NB4 (cell line): Measurements from ENCODE around the gene RACGAP1.
A peak's percentile ranks its signal among the peaks of the same experiment; 100 is the strongest.

ENCODE experiments used
- DNase-seq: peaks from one replicate; pipeline ENCODE4 v3.0.0; 2010; ENCODE audit warnings: low read depth
- H3K4me3 ChIP-seq: one replicate; pipeline ENCODE4 v1.5.1; 2011; ENCODE audit warnings: mild to moderate bottlenecking, low read depth, low read length, moderate library complexity
- MYC ChIP-seq: IDR thresholded peaks from 2 replicates; pipeline ENCODE4 v1.6.1; 2011; ENCODE audit warnings: low read depth, low read length
- POLR2A ChIP-seq: IDR thresholded peaks from 2 replicates; pipeline ENCODE4 v1.6.1; 2011; ENCODE audit warnings: mild to moderate bottlenecking; ENCODE audit not compliant: insufficient read length; ENCODE audit errors: extremely low read depth
- TF ChIP-seq, protein P1 (sequence below): IDR thresholded peaks from 2 replicates; pipeline ENCODE4 v1.6.1; 2011; ENCODE audit warnings: low read depth, low read length
- TF ChIP-seq, protein P2 (sequence below): IDR thresholded peaks from one replicate; pipeline ENCODE4 v1.5.1; 2012; ENCODE audit warnings: low read depth, low read length

The RACGAP1 gene

DNA sequence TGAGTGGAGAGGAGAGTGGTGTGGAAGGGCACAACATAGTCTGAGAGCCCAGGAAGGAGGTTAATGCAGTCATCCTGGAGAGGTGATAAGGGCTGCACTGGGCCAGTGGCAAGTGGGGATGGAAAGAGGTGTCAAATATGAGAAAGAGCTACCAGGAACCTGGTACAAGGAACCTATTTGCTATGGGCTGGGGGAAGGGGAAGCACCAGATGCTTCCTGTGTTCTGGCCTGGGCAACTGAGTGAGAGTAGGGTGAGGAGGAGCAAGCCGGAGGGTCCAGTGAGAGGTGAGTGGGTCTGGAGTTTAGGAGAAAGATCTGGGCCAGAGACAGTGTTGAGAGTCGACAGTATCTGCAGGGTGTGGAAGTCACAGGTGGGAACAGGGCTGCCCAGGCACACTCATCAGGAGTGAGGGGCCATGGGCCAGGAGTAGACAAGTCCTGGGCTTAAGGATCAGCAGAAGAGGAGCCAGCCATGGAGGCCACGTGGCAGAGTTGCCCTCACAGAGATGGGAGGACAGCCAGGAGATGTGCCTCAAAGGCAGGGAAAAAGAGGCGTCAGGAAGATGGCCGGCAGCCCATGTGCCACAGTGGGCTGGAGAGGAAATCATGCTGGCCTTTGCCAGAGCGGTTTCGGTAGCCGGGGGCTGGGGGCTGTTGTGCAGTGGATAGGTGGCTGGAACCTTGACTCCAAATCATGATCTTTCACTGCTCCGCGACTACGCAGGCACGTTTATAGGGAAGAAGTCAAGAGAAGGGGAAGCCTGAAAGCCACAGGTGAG is 55.5 kb downstream of the RACGAP1 start:
- DNase-seq, result no peak
- H3K4me3 ChIP-seq, result no peak overlapping the region
- no peak for TF ChIP-seq MYC
- TF ChIP-seq, protein P1, sequence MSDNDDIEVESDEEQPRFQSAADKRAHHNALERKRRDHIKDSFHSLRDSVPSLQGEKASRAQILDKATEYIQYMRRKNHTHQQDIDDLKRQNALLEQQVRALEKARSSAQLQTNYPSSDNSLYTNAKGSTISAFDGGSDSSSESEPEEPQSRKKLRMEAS, result no peak
- no peak for TF ChIP-seq POLR2A
- TF ChIP-seq, protein P2, sequence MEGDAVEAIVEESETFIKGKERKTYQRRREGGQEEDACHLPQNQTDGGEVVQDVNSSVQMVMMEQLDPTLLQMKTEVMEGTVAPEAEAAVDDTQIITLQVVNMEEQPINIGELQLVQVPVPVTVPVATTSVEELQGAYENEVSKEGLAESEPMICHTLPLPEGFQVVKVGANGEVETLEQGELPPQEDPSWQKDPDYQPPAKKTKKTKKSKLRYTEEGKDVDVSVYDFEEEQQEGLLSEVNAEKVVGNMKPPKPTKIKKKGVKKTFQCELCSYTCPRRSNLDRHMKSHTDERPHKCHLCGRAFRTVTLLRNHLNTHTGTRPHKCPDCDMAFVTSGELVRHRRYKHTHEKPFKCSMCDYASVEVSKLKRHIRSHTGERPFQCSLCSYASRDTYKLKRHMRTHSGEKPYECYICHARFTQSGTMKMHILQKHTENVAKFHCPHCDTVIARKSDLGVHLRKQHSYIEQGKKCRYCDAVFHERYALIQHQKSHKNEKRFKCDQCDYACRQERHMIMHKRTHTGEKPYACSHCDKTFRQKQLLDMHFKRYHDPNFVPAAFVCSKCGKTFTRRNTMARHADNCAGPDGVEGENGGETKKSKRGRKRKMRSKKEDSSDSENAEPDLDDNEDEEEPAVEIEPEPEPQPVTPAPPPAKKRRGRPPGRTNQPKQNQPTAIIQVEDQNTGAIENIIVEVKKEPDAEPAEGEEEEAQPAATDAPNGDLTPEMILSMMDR, result no peak

DNA sequence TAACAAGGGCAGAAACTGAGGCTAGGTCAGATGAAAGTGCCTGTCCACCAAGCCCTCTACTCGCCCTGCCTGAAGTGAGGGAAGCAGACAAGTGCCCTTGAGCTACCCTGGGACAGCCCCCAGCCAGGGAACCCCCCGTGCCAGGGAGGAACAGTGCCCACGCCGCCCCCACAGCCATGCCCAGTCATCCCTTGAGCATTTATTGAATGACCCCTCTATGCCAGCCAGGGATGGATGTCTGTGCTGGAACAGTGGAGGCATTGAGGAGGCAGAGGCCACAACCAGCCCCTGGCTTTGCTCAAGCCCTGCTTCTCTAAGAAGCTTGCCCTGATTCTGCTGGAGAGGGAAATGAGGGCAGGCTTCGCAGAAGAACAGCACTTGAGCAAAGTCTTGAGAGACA is 56.3 kb downstream of the RACGAP1 start:
- TF ChIP-seq MYC, result no peak
- TF ChIP-seq, protein P1, result no peak
- TF ChIP-seq, protein P2, result no peak
- no peak for TF ChIP-seq POLR2A
- no peak for DNase-seq
- no peak overlapping the region for H3K4me3 ChIP-seq

DNA sequence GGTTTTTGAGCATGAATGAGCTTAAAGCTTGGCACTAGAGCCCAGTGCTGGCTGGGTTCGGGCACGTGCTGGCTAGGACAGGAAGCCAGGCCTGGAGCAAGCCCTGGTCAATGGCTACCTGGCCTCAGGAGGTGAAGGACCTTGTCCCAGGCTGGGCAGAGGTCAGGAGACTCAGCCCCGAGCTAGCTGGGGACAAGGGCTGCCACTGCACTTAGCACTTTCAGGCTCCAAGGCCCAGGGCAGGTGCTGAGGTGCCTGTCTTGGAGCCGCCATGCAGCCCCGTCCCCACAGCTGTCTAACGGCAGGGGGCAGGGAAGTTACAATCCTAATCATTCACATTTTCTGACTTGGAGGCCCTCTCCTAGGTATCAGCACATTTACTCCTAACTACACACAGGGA is 56.8 kb downstream of the RACGAP1 start:
- TF ChIP-seq MYC (no peak), POLR2A (no peak)
- TF ChIP-seq, protein P2, result no peak
- TF ChIP-seq, protein P1, result no peak
- H3K4me3 ChIP-seq, result no peak overlapping the region
- DNase-seq, result no peak

DNA sequence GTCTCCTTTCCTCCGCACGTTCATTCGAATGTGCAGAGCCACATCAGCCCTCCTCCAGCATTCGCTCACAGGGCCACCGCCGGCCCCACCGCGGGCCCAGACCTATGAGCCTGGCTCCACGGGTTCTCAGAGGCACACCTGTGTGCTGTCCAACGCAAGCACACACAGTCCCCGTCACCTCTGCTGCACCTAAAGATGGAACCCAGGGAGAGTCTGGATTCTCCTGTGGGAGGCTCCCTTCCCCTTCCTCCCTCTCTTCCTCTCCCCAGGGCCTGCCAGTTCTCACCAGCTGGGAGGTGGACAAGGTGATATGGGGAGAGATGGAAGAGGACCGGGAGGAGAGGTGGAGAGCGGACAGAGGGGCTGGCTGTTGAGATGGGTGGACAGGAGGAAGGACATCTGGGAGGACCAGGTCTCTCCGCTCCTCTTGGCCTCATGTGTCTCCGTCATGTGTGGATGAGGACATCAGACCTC is 57.5 kb downstream of the RACGAP1 start:
- DNase-seq, result no peak
- peak overlapping the region; percentile 28 for H3K4me3 ChIP-seq
- TF ChIP-seq MYC (no peak), POLR2A (no peak)
- TF ChIP-seq, protein P2, result no peak
- TF ChIP-seq, protein P1, result no peak

DNA sequence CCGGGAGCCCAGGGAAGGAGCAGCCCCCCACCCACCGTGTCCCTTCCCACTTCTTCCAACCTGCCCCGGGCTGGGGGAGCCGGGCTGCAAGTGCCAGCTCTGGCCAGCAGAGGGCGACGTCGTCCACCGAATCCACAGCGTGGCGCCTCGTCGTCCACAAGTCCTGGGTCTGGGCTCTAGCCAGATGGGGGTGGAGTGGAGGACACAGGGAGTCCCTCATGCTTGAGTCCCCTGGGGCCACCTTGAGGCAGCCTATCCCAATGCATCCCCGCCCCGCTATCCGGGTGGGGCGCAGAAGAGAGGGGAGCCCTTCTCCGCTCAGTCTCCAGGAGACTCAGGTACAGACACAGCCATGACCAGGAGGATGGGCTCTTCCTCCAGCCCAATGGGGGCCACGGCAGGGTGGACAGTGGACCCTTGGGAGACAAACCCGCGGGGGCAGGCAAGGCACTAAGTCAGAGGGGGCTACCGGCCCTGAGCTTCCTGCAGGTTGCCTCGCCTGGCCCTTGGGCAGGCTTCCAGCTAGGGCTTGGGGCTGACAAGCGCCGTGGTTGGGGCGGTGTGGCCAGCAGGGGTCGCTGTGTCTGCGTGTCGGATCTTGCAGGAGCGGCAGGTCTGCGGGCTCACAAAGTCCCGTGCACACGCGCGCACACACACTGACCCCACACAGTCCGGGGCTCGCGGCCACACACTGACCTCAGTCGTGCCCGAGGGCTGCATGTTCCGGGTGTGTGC is 58.1 kb downstream of the RACGAP1 start:
- TF ChIP-seq POLR2A (no peak), MYC (peak; percentile 77)
- TF ChIP-seq, protein P1, result peak; percentile 74
- TF ChIP-seq, protein P2, result peak; percentile 89
- peak; percentile 96 for DNase-seq
- H3K4me3 ChIP-seq, result peak overlapping the region; percentile 49
